OCI-LY7 (cell line): ENCODE data around the gene FRAT2. TPM values are rescaled to one million over a fixed set of nuclear protein-coding genes. Genes with fewer than 3 reads are reported as not detected.

Experiments
- BruUV-seq: library from RNA; stranded (reverse); fragments of 400-500 nt; replicated peaks from 2 replicates; lab custom pipeline; 2021; lab: Mats Ljungman, UMichigan
- CTCF ChIA-PET: fragments of 300-600 bp; sonication (Branson Sonifier 250); formaldehyde crosslinking; loops from one replicate; lab custom pipeline; 2022; ENCODE audit warnings: antibody characterized with exemption; ENCODE audit not compliant: unreplicated experiment; lab: Charles Lee
- POLR2A ChIA-PET: fragments of 300-600 bp; sonication (Branson Sonifier 250); formaldehyde crosslinking; loops from one replicate; lab custom pipeline; 2022; ENCODE audit warnings: antibody characterized with exemption; lab: Charles Lee
- DNase-seq: peaks from one replicate; pipeline ENCODE4 v3.0.0-alpha.2; 2015; ENCODE audit warnings: low spot score
- H2AFZ ChIP-seq: fragments of 200-600 bp; sonication (generic), shearing (Covaris generic); 2 replicates; pipeline ENCODE4 v1.6.1; 2014; ENCODE audit warnings: mild to moderate bottlenecking, antibody characterized with exemption, low read length, moderate library complexity
- H3K27ac ChIP-seq: fragments of 200-600 bp; sonication (generic); 2 replicates; pipeline ENCODE4 v1.5.1; 2014; ENCODE audit warnings: mixed run types, low read depth, mild to moderate bottlenecking, moderate library complexity, low read length, inconsistent platforms; ENCODE audit not compliant: poor library complexity, severe bottlenecking
- H3K36me3 ChIP-seq: fragments of 200-600 bp; sonication (generic); 2 replicates; pipeline ENCODE4 v1.6.1; 2014; ENCODE audit warnings: mild to moderate bottlenecking, antibody characterized with exemption, low read length, moderate library complexity, mixed read lengths; ENCODE audit not compliant: insufficient read depth
- H3K4me1 ChIP-seq: fragments of 200-600 bp; sonication (generic); 2 replicates; pipeline ENCODE4 v1.5.1; 2014; ENCODE audit warnings: mild to moderate bottlenecking, low read length; ENCODE audit not compliant: insufficient read depth, poor library complexity, severe bottlenecking
- H3K4me2 ChIP-seq: fragments of 200-600 bp; sonication (generic); 2 replicates; pipeline ENCODE4 v1.6.1; 2014; ENCODE audit warnings: mild to moderate bottlenecking, low read length
- H3K4me3 ChIP-seq: fragments of 200-600 bp; sonication (generic); 2 replicates; pipeline ENCODE4 v1.5.1; 2014; ENCODE audit warnings: mild to moderate bottlenecking, low read depth, low read length; ENCODE audit not compliant: poor library complexity, severe bottlenecking
- H3K79me2 ChIP-seq: fragments of 200-600 bp; sonication (generic); 2 replicates; pipeline ENCODE4 v1.6.1; 2016; ENCODE audit warnings: low read depth, mild to moderate bottlenecking, low read length, moderate library complexity, mixed read lengths; ENCODE audit not compliant: insufficient read depth
- H3K9me2 ChIP-seq: fragments of 200-600 bp; sonication (generic); 2 replicates; pipeline ENCODE4 v1.6.1; 2016; ENCODE audit warnings: mild to moderate bottlenecking, low read length, mixed read lengths; ENCODE audit not compliant: insufficient read depth
- H3K9me3 ChIP-seq: fragments of 200-600 bp; sonication (generic); 2 replicates; pipeline ENCODE4 v1.6.1; 2014; ENCODE audit warnings: mild to moderate bottlenecking, mixed run types, low read length, mixed read lengths
- H4K20me1 ChIP-seq: fragments of 200-600 bp; sonication (generic); 2 replicates; pipeline ENCODE4 v1.6.1; 2014; ENCODE audit warnings: mild to moderate bottlenecking, antibody characterized with exemption, low read length, moderate library complexity, mixed read lengths; ENCODE audit not compliant: insufficient read depth
- CTCF ChIP-seq: fragments of 200-600 bp; sonication (generic); conservative IDR thresholded peaks from 2 replicates; pipeline ENCODE4 v1.5.1; 2014; ENCODE audit warnings: mild to moderate bottlenecking, antibody characterized with exemption, low read length, moderate library complexity, mixed read lengths
- EZH2phosphoT487 ChIP-seq: fragments of 200-600 bp; sonication (generic); IDR thresholded peaks from 2 replicates; pipeline ENCODE4 v1.6.1; 2018; ENCODE audit warnings: low read depth, borderline replicate concordance, mild to moderate bottlenecking, mixed run types, antibody characterized with exemption, low read length, moderate library complexity, mixed read lengths
- intact Hi-C: fragments of 100-400 bp; cut with micrococcal nuclease; formaldehyde crosslinking; loops from one replicate; pipeline ENCODE4 v1.10.0; 2022; ENCODE audit not compliant: unreplicated experiment
- total RNA-seq, 2 experiments: library from RNA; depleted of rRNA in 1 of 2; stranded (reverse); fragments of >200 nt in 1 of 2; shearing (Covaris generic) in 1 of 2; gene quantifications; 2 replicates each; pipeline ENCODE4 v1.2.3, GENCODE V29; 2014 to 2022

FRAT2 gene
- total RNA-seq, 2 experiments from 2014 or later = 9.3 to 18.4 TPM

GRCh38 chr10:97314671-97315070 lies 19.9 kb downstream of the FRAT2 start:
- H4K20me1 ChIP-seq = no peaks in the 10 kb centered on the region
- H2AFZ ChIP-seq = no peak overlapping the region
- no peak overlapping the region for H3K4me2 ChIP-seq
- DNase-seq = no peak
- H3K27ac ChIP-seq = no peak overlapping the region
- ChIA-PET CTCF (no interaction called here), POLR2A (no interaction called here)
- H3K79me2 ChIP-seq = no peaks in the 10 kb centered on the region
- peaks cover under 1% of the 10 kb centered on the region for H3K4me1 ChIP-seq
- H3K4me3 ChIP-seq = no peak overlapping the region
- no peak for TF ChIP-seq CTCF
- no peak for TF ChIP-seq EZH2phosphoT487
- H3K9me2 ChIP-seq = no peaks in the 10 kb centered on the region
- intact Hi-C loops = no loop called here
- H3K36me3 ChIP-seq = no peaks in the 10 kb centered on the region
- no TSS peak for BruUV-seq
- H3K9me3 ChIP-seq = no peaks in the 10 kb centered on the region

- ChIA-PET POLR2A (interaction anchor here (0.6 kb wide), 1 partner anchor 10 kb away, joined by 3 read pairs; no protein-coding TSS in a partner anchor), CTCF (interaction anchor here (0.6 kb wide), 1 partner anchor 11 kb away, joined by 5 read pairs; no protein-coding TSS in a partner anchor)
- Histone ChIP-seq H3K79me2 (no peaks in the 10 kb centered on the region), H3K4me2 (no peak overlapping the region), H3K36me3 (no peaks in the 10 kb centered on the region), H3K27ac (no peak overlapping the region), H3K4me3 (no peak overlapping the region), H4K20me1 (no peaks in the 10 kb centered on the region), H3K9me3 (no peaks in the 10 kb centered on the region), H3K4me1 (no peaks in the 10 kb centered on the region), H2AFZ (no peak overlapping the region), H3K9me2 (no peaks in the 10 kb centered on the region)
- no peak for DNase-seq
- intact Hi-C loops = no loop called here
- BruUV-seq = no TSS peak
- TF ChIP-seq CTCF (no peak), EZH2phosphoT487 (no peak)
These were observed 21.6 kb downstream of the FRAT2 start for GRCh38 chr10:97312897-97313296.

- H3K4me2 ChIP-seq = no peak overlapping the region
- no peaks in the 10 kb centered on the region for H3K36me3 ChIP-seq
- H2AFZ ChIP-seq = no peak overlapping the region
- H3K9me3 ChIP-seq = no peaks in the 10 kb centered on the region
- POLR2A ChIA-PET = no interaction called here
- CTCF ChIA-PET = no interaction called here
- H3K4me1 ChIP-seq = no peaks in the 10 kb centered on the region
- no peak for DNase-seq
- intact Hi-C loops = no loop called here
- H3K27ac ChIP-seq = no peak overlapping the region
- no peak for TF ChIP-seq EZH2phosphoT487
- no peak for TF ChIP-seq CTCF
- H3K9me2 ChIP-seq = no peaks in the 10 kb centered on the region
- no peaks in the 10 kb centered on the region for H4K20me1 ChIP-seq
- no peaks in the 10 kb centered on the region for H3K79me2 ChIP-seq
- H3K4me3 ChIP-seq = no peak overlapping the region
- no TSS peak for BruUV-seq
These were observed 23.4 kb downstream of the FRAT2 start for GRCh38 chr10:97311111-97311626.
